Progenitor cell of endocrine pancreas (in vitro differentiated cells): ENCODE data around the gene NUDT16L1. TPM values are rescaled to one million over a fixed set of nuclear protein-coding genes. Genes with fewer than 3 reads are reported as not detected.

Source experiments
- DNase-seq: peaks from one replicate; pipeline ENCODE4 v3.0.0; 2021; ENCODE audit warnings: low spot score; ENCODE audit not compliant: unreplicated experiment
- H3K27ac Mint-ChIP-seq: 2 replicates; pipeline ENCODE4 v1.8.0; 2021; ENCODE audit warnings: mild to moderate bottlenecking, moderate library complexity, mixed read lengths
- H3K27me3 Mint-ChIP-seq: 2 replicates; pipeline ENCODE4 v1.8.0; 2021; ENCODE audit warnings: mixed read lengths
- H3K36me3 Mint-ChIP-seq: 2 replicates; pipeline ENCODE4 v1.8.0; 2022; ENCODE audit warnings: mixed read lengths; ENCODE audit not compliant: insufficient read depth
- H3K4me1 Mint-ChIP-seq: 2 replicates; pipeline ENCODE4 v1.8.0; 2021; ENCODE audit warnings: low read depth, mixed read lengths
- H3K4me3 Mint-ChIP-seq: 2 replicates; pipeline ENCODE4 v1.8.0; 2021; ENCODE audit warnings: low read depth, mild to moderate bottlenecking, moderate library complexity, mixed read lengths
- H3K9me3 Mint-ChIP-seq: 2 replicates; pipeline ENCODE4 v1.8.0; 2021; ENCODE audit warnings: low read depth, mixed read lengths
- microRNA-seq: library from miRNA; unstranded; fragments of <30 nt; microRNA quantifications from one replicate; pipeline ENCODE4 v1.1.0, GENCODE V29; 2020; ENCODE audit warnings: borderline number of aligned reads; ENCODE audit not compliant: unreplicated experiment
- total RNA-seq: library from RNA; stranded (reverse); gene quantifications from 2 replicates; pipeline ENCODE4 v1.2.1, GENCODE V29; 2021
- TF ChIP-seq, protein P1 (sequence below): fragments of 200-600 bp; sonication (generic); IDR thresholded peaks from one replicate; pipeline ENCODE4 v1.5.0; 2021; ENCODE audit warnings: antibody characterized with exemption, mild to moderate bottlenecking; ENCODE audit not compliant: unreplicated experiment

The NUDT16L1 gene
- total RNA-seq, 1 donor from 2014 or later: 41.8 TPM

DNA sequence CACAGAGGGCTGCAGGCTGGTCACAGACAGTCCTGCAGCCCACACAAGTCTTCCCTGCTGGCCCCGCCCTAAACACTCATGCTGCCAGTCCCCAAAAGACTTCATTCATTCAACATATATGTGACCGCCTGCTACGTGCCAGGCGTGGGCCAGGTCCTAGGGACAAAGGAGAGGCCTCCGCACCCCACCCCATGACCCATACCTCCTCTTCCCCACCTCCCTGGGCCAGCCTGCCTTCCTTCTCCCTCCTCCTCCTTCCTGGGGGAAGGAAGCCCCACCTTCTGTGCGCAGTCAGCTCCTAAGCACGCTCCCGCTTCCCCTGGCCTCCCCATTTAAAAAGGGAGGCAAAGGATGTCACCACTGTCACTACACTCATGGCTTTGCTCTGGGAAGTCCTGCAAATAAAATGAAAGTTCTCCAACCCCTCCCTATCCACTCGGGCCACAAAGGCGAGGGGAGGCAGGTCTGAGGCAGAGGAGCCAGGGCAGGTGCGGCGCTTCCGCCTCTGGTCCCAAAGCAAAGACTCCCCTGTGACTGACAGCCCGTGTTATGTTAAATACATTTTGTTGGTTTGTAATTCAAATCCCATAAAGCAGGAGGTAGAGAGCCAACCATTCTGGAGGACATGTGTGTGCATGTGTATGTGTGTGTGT, 50.0 kb downstream of the NUDT16L1 start:
- Mint-ChIP-seq H3K4me1 (peaks cover 1% of the 10 kb centered on the region), H3K9me3 (no peaks in the 10 kb centered on the region), H3K36me3 (no peaks in the 10 kb centered on the region), H3K4me3 (no peak overlapping the region), H3K27ac (no peak overlapping the region), H3K27me3 (peaks cover 4% of the 10 kb centered on the region)
- TF ChIP-seq, protein P1, sequence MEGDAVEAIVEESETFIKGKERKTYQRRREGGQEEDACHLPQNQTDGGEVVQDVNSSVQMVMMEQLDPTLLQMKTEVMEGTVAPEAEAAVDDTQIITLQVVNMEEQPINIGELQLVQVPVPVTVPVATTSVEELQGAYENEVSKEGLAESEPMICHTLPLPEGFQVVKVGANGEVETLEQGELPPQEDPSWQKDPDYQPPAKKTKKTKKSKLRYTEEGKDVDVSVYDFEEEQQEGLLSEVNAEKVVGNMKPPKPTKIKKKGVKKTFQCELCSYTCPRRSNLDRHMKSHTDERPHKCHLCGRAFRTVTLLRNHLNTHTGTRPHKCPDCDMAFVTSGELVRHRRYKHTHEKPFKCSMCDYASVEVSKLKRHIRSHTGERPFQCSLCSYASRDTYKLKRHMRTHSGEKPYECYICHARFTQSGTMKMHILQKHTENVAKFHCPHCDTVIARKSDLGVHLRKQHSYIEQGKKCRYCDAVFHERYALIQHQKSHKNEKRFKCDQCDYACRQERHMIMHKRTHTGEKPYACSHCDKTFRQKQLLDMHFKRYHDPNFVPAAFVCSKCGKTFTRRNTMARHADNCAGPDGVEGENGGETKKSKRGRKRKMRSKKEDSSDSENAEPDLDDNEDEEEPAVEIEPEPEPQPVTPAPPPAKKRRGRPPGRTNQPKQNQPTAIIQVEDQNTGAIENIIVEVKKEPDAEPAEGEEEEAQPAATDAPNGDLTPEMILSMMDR: no peak
- DNase-seq: no peak

DNA sequence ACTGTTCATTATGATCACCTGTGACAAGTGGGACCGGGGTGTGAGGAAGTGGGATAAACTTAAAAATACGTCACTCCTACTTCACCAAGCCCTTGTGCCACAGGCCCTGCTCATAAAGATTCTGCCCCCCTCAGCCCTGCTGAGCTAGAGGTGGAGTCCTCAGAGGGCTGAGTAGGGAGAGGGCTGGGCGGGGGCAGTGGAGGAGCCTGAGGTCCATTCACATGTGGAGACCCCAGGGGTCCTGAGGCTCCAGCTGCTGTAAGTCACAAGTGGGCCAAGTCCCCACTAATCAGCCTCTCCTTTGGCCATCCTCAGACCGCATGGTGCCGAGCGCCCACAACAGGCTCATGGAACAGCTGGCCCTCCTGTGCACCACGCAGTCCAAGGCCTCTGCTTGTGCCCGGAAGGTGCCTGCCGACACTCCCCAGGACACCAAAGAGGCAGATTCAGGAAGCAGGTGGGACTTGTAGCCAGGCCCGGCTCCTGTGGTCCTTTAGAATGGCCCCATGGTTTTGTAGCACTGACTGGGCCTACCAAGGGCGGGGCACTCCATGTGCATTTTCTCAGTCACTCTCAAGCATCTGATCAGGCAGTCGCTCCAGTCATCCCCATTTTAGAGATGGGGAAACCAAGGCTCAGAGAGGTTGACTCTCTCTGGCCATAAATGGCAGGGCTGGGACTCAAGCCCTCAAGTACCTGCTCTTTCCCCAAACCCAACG, 51.4 kb downstream of the NUDT16L1 start:
- Mint-ChIP-seq H3K27ac (no peak overlapping the region), H3K4me3 (no peak overlapping the region), H3K36me3 (no peaks in the 10 kb centered on the region), H3K4me1 (peaks cover 1% of the 10 kb centered on the region), H3K27me3 (peaks cover 4% of the 10 kb centered on the region), H3K9me3 (no peaks in the 10 kb centered on the region)
- DNase-seq: no peak
- TF ChIP-seq, protein P1: no peak

DNA sequence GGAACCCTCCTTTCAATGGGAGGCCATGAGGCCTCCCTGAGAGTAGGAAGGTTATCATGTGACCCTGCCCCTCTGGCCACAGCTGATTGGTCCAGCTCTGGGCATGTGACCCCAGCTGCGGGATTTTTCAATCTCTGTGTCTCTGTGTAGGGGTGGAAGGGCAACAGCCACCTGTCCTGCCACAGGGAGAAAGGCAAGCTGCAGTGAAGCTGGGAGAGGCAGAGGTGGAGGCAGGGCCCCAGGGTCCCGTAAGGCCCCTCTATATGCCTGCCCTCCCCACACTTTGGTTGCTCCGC, 51.9 kb downstream of the NUDT16L1 start:
- TF ChIP-seq, protein P1: no peak
- DNase-seq: no peak
- Mint-ChIP-seq H3K4me1 (peaks cover 1% of the 10 kb centered on the region), H3K36me3 (no peaks in the 10 kb centered on the region), H3K4me3 (no peak overlapping the region), H3K27ac (no peak overlapping the region), H3K27me3 (peaks cover 4% of the 10 kb centered on the region), H3K9me3 (no peaks in the 10 kb centered on the region)

Small RNA genes lying within 50 kb of the gene (microRNA-seq; reads per million reads assigned to microRNA genes)
- gene MIR6769A: not detected

Other genes with a start within 250 kb of the NUDT16L1 start
- 47.1 and 48.7 TPM in 2 replicates for gene NMRAL1, start 218.9 kb upstream of the NUDT16L1 start, total RNA-seq
- gene HMOX2, start 217.2 kb upstream of the NUDT16L1 start, total RNA-seq: 28.5 and 30.1 TPM in 2 replicates
- gene CDIP1, start 154.8 kb upstream of the NUDT16L1 start, total RNA-seq: 30.2 and 31.8 TPM in 2 replicates
- gene C16orf96, start 137.2 kb upstream of the NUDT16L1 start, total RNA-seq: 1.2 and 1.7 TPM in 2 replicates
- 39.0 and 39.4 TPM in 2 replicates for gene UBALD1, start 78.7 kb upstream of the NUDT16L1 start, total RNA-seq
- 104 and 105 TPM in 2 replicates for gene MGRN1, start 68.7 kb upstream of the NUDT16L1 start, total RNA-seq
- gene ANKS3, start 40.7 kb downstream of the NUDT16L1 start, total RNA-seq: 45.0 and 45.3 TPM in 2 replicates
- 1.1 TPM in 2 replicates for gene DNAAF8, start 41.0 kb downstream of the NUDT16L1 start, total RNA-seq
- gene ZNF500, start 73.6 kb downstream of the NUDT16L1 start, total RNA-seq: 23.5 and 23.9 TPM in 2 replicates
- 0.78 TPM in 1 of 2 replicates, not detected in the other for gene SEPTIN12, start 94.8 kb downstream of the NUDT16L1 start, total RNA-seq
- gene SMIM22, start 101.8 kb downstream of the NUDT16L1 start, total RNA-seq: not detected in 2 replicates
- 43.6 and 44.1 TPM in 2 replicates for gene ROGDI, start 109.1 kb downstream of the NUDT16L1 start, total RNA-seq
- 129 and 132 TPM in 2 replicates for gene GLYR1, start 153.7 kb downstream of the NUDT16L1 start, total RNA-seq
- gene UBN1, start 153.9 kb downstream of the NUDT16L1 start, total RNA-seq: 41.9 and 42.1 TPM in 2 replicates
- gene PPL, start 243.6 kb downstream of the NUDT16L1 start, total RNA-seq: 62.7 and 64.1 TPM in 2 replicates